ENCODE measurements around the gene MOSPD2.

Gene MOSPD2

GRCh38 chrX:14872851-14873675 lies at the start of gene MOSPD2, which contains the start of gene FANCB:
MOSPD2 (plus strand) TSS chrX:14873421; CDS start chrX:14873529, 108 bp downstream.
FANCB (minus strand) TSS chrX:14873069; CDS start chrX:14865510, 7,559 bp downstream.
- peak; percentile 90 to 94 for DNase-seq

- no peak for DNase-seq
Observed at GRCh38 chrX:14825851-14826250, 47.4 kb upstream of the MOSPD2 start.

- DNase-seq = no peak
Observed at GRCh38 chrX:14826319-14826718, 46.9 kb upstream of the MOSPD2 start.

GRCh38 chrX:14829643-14830042 lies 43.6 kb upstream of the MOSPD2 start:
- no peak for DNase-seq

- DNase-seq = no peak
Observed at GRCh38 chrX:14832151-14832550, 41.1 kb upstream of the MOSPD2 start.

GRCh38 chrX:14832586-14832985 lies 40.6 kb upstream of the MOSPD2 start:
- no peak for DNase-seq

- no peak for DNase-seq
Observed at GRCh38 chrX:14837155-14837554, 36.1 kb upstream of the MOSPD2 start.

- DNase-seq = no peak
Observed at GRCh38 chrX:14843666-14844065, 29.6 kb upstream of the MOSPD2 start.

- no peak for DNase-seq
Observed at GRCh38 chrX:14851526-14851925, 21.7 kb upstream of the MOSPD2 start.

GRCh38 chrX:14864631-14865030 lies 8.6 kb upstream of the MOSPD2 start:
- DNase-seq = no peak

GRCh38 chrX:14865201-14865600 lies 8.0 kb upstream of the MOSPD2 start:
- DNase-seq = no peak

- DNase-seq = no peak
Observed at GRCh38 chrX:14871767-14872166, 1.5 kb upstream of the MOSPD2 start.

GRCh38 chrX:14872355-14872754 lies 866 bp upstream of the MOSPD2 start:
- no peak for DNase-seq

- no peak for DNase-seq
Observed at GRCh38 chrX:14873676-14874049, 442 bp downstream of the MOSPD2 start.

- DNase-seq = no peak
Observed at GRCh38 chrX:14875624-14876023, 2.4 kb downstream of the MOSPD2 start.

GRCh38 chrX:14883826-14884225 lies 10.6 kb downstream of the MOSPD2 start:
- DNase-seq = no peak

- no peak for DNase-seq
Observed at GRCh38 chrX:14884714-14885113, 11.5 kb downstream of the MOSPD2 start.

GRCh38 chrX:14886252-14886651 lies 13.0 kb downstream of the MOSPD2 start:
- no peak for DNase-seq

- no peak for DNase-seq
Observed at GRCh38 chrX:14896273-14896672, 23.1 kb downstream of the MOSPD2 start.

GRCh38 chrX:14897042-14897441 lies 23.8 kb downstream of the MOSPD2 start:
- DNase-seq = no peak

- no peak for DNase-seq
Observed at GRCh38 chrX:14899607-14900006, 26.4 kb downstream of the MOSPD2 start.

GRCh38 chrX:14902537-14902936 lies 29.3 kb downstream of the MOSPD2 start:
- DNase-seq = no peak

GRCh38 chrX:14903891-14904290 lies 30.7 kb downstream of the MOSPD2 start:
- no peak for DNase-seq

GRCh38 chrX:14913241-14913640 lies 40.0 kb downstream of the MOSPD2 start:
- DNase-seq = no peak

GRCh38 chrX:14915596-14915995 lies 42.4 kb downstream of the MOSPD2 start:
- no peak for DNase-seq
